OCI-LY1 (cell line): ENCODE data around the gene ANK3.

ENCODE experiments used
- H2AFZ ChIP-seq: fragments of 200-600 bp; sonication (generic), shearing (Covaris generic); 2 replicates; pipeline ENCODE4 v1.6.0; 2014; ENCODE audit warnings: antibody characterized with exemption, mild to moderate bottlenecking, low read length
- H3F3A ChIP-seq: fragments of 200-600 bp; sonication (generic), shearing (Covaris generic); 2 replicates; pipeline ENCODE4 v1.6.0; 2014; ENCODE audit warnings: mild to moderate bottlenecking, antibody characterized with exemption, low read length, moderate library complexity; ENCODE audit not compliant: insufficient read depth
- H3K27ac ChIP-seq: fragments of 200-600 bp; sonication (generic); 2 replicates; pipeline ENCODE4 v1.5.1; 2014; ENCODE audit warnings: low read length, mixed run types, mild to moderate bottlenecking, low read depth; ENCODE audit not compliant: poor library complexity, severe bottlenecking
- H3K27me3 ChIP-seq: fragments of 200-600 bp; sonication (generic); 2 replicates; pipeline ENCODE4 v1.6.0; 2014; ENCODE audit warnings: antibody characterized with exemption, mild to moderate bottlenecking, low read length, moderate library complexity; ENCODE audit not compliant: insufficient read depth
- H3K36me3 ChIP-seq: fragments of 200-600 bp; sonication (generic); 2 replicates; pipeline ENCODE4 v1.6.1; 2014; ENCODE audit warnings: mild to moderate bottlenecking, antibody characterized with exemption, low read length, moderate library complexity, mixed read lengths; ENCODE audit not compliant: insufficient read depth
- H3K4me1 ChIP-seq: fragments of 200-600 bp; sonication (generic); 2 replicates; pipeline ENCODE4 v1.5.1; 2014; ENCODE audit warnings: mild to moderate bottlenecking, low read length, moderate library complexity; ENCODE audit not compliant: insufficient read depth, severe bottlenecking
- H3K4me2 ChIP-seq: fragments of 200-600 bp; sonication (generic), shearing (Covaris generic); 2 replicates; pipeline ENCODE4 v1.6.1; 2014; ENCODE audit warnings: low read length
- H3K4me3 ChIP-seq: fragments of 200-600 bp; sonication (generic); 2 replicates; pipeline ENCODE4 v1.5.1; 2014; ENCODE audit warnings: low read length, low read depth, mild to moderate bottlenecking, mixed read lengths; ENCODE audit not compliant: poor library complexity, severe bottlenecking
- H3K79me2 ChIP-seq: fragments of 200-600 bp; shearing (Covaris generic); 2 replicates; pipeline ENCODE4 v1.6.1; 2016; ENCODE audit warnings: mixed run types, low read length, mixed read lengths; ENCODE audit not compliant: insufficient read depth
- H3K9ac ChIP-seq: fragments of 200-600 bp; sonication (generic), shearing (Covaris generic); 2 replicates; pipeline ENCODE4 v1.6.1; 2014; ENCODE audit warnings: mild to moderate bottlenecking, low read length, mixed read lengths
- H3K9me2 ChIP-seq: fragments of 200-600 bp; sonication (generic), shearing (Covaris generic); 2 replicates; pipeline ENCODE4 v1.6.1; 2014; ENCODE audit warnings: low read depth, mild to moderate bottlenecking, low read length, mixed read lengths
- H3K9me3 ChIP-seq: fragments of 200-600 bp; shearing (Covaris generic); 2 replicates; pipeline ENCODE4 v1.6.1; 2014; ENCODE audit warnings: low read length, mixed read lengths
- H4K20me1 ChIP-seq: fragments of 200-600 bp; sonication (generic), shearing (Covaris generic); 2 replicates; pipeline ENCODE4 v1.6.0; 2016; ENCODE audit warnings: mild to moderate bottlenecking, low read length; ENCODE audit not compliant: insufficient read depth
- EZH2 ChIP-seq: fragments of 200-600 bp; sonication (generic), shearing (Covaris generic); IDR thresholded peaks from 2 replicates; pipeline ENCODE4 v1.8.0; 2017; ENCODE audit warnings: borderline replicate concordance, mixed run types, mild to moderate bottlenecking, antibody characterized with exemption, low read length, moderate library complexity, mixed read lengths
- TF ChIP-seq, protein P1 (sequence below): fragments of 200-600 bp; sonication (generic), shearing (Covaris generic); IDR thresholded peaks from 2 replicates; pipeline ENCODE4 v1.5.1; 2017; ENCODE audit warnings: mild to moderate bottlenecking, antibody characterized with exemption, low read length, moderate library complexity, mixed read lengths

ANK3 gene

DNA sequence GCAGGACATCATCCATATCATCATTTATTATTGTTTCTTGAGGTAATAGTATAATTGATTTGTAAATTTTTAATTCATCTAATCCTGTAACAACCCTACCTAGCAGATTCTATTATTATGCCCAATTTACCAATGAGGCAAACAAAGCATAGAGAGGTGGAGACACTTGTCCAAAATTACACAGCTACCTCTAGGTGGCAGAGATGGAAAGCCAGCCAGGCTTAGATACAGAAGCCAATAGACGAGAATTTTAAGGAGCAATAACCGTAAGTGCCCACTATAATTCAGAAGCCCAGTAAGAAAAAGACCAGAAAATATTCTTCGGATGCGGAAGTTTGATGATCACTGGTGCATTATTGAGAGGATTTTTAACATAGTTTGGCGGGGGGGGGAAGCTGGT is 54.0 kb downstream of the ANK3 start:
- peak overlapping the region; percentile 51; the same call in 1 of the 2 replicates for H2AFZ ChIP-seq
- H3K9me2 ChIP-seq, result no peaks in the 10 kb centered on the region
- H4K20me1 ChIP-seq, result no peaks in the 10 kb centered on the region
- peaks cover 66% of the 10 kb centered on the region for H3K4me1 ChIP-seq
- H3K4me2 ChIP-seq, result peak overlapping the region; percentile 34; the same call in 1 of the 2 replicates
- peak overlapping the region; percentile 10 for H3K4me3 ChIP-seq
- H3K27me3 ChIP-seq, result no peaks in the 10 kb centered on the region
- peaks cover 4% of the 10 kb centered on the region; the same call in 1 of the 2 replicates for H3K79me2 ChIP-seq
- TF ChIP-seq, protein P1, sequence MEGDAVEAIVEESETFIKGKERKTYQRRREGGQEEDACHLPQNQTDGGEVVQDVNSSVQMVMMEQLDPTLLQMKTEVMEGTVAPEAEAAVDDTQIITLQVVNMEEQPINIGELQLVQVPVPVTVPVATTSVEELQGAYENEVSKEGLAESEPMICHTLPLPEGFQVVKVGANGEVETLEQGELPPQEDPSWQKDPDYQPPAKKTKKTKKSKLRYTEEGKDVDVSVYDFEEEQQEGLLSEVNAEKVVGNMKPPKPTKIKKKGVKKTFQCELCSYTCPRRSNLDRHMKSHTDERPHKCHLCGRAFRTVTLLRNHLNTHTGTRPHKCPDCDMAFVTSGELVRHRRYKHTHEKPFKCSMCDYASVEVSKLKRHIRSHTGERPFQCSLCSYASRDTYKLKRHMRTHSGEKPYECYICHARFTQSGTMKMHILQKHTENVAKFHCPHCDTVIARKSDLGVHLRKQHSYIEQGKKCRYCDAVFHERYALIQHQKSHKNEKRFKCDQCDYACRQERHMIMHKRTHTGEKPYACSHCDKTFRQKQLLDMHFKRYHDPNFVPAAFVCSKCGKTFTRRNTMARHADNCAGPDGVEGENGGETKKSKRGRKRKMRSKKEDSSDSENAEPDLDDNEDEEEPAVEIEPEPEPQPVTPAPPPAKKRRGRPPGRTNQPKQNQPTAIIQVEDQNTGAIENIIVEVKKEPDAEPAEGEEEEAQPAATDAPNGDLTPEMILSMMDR, result peak; percentile 80
- TF ChIP-seq EZH2, result no peak
- no peaks in the 10 kb centered on the region for H3K36me3 ChIP-seq
- peak overlapping the region; percentile 45; the same call in 1 of the 2 replicates for H3K9ac ChIP-seq
- peak overlapping the region; percentile 71 for H3K27ac ChIP-seq
- H3F3A ChIP-seq, result no peaks in the 10 kb centered on the region
- no peaks in the 10 kb centered on the region for H3K9me3 ChIP-seq

- Histone ChIP-seq H3K9ac (no peak overlapping the region), H3K27me3 (no peaks in the 10 kb centered on the region), H3K9me2 (no peaks in the 10 kb centered on the region), H3K36me3 (no peaks in the 10 kb centered on the region), H3K9me3 (no peaks in the 10 kb centered on the region), H3K4me2 (no peak overlapping the region), H4K20me1 (no peaks in the 10 kb centered on the region), H3F3A (no peaks in the 10 kb centered on the region), H3K4me1 (peaks cover 59% of the 10 kb centered on the region), H3K4me3 (no peak overlapping the region), H2AFZ (no peak overlapping the region), H3K27ac (peak overlapping the region; percentile 29), H3K79me2 (peaks cover 4% of the 10 kb centered on the region; the same call in 1 of the 2 replicates)
- TF ChIP-seq, protein P1, result no peak
Observed at GRCh38 chr10:60334991-60335390, 54.7 kb downstream of the ANK3 start.

GRCh38 chr10:60332371-60332770 is 57.3 kb downstream of the ANK3 start:
- no peaks in the 10 kb centered on the region for H4K20me1 ChIP-seq
- H3K36me3 ChIP-seq, result no peaks in the 10 kb centered on the region
- peaks cover 33% of the 10 kb centered on the region for H3K4me1 ChIP-seq
- no peak overlapping the region for H3K27ac ChIP-seq
- H3K27me3 ChIP-seq, result no peaks in the 10 kb centered on the region
- peaks cover 9% of the 10 kb centered on the region; the same call in 1 of the 2 replicates for H3K79me2 ChIP-seq
- no peak for TF ChIP-seq EZH2
- TF ChIP-seq, protein P1, result no peak
- no peaks in the 10 kb centered on the region for H3K9me3 ChIP-seq
- no peaks in the 10 kb centered on the region for H3F3A ChIP-seq
- H3K9me2 ChIP-seq, result no peaks in the 10 kb centered on the region
- H3K4me2 ChIP-seq, result no peak overlapping the region
- no peak overlapping the region for H3K9ac ChIP-seq
- H3K4me3 ChIP-seq, result no peak overlapping the region
- no peak overlapping the region for H2AFZ ChIP-seq
